Mesodermal cell (in vitro differentiated cells): ENCODE data around the gene TMEM63C.

Source experiments
- H3K27ac ChIP-seq: 2 replicates; pipeline ENCODE4 v1.7.0; 2013; ENCODE audit warnings: mild to moderate bottlenecking, low read depth, low read length, moderate library complexity; ENCODE audit not compliant: severe bottlenecking
- H3K36me3 ChIP-seq: 2 replicates; pipeline ENCODE4 v1.7.1; 2013; ENCODE audit warnings: mild to moderate bottlenecking, low read length, moderate library complexity; ENCODE audit not compliant: control insufficient read depth, insufficient read depth
- H3K4me1 ChIP-seq: one replicate; pipeline ENCODE4 v1.7.1; 2013; ENCODE audit warnings: mild to moderate bottlenecking, low read length; ENCODE audit not compliant: insufficient read depth, control insufficient read depth, poor library complexity, severe bottlenecking
- H3K4me3 ChIP-seq: 2 replicates; pipeline ENCODE4 v1.7.0; 2013; ENCODE audit warnings: low read length, control low read depth, mild to moderate bottlenecking; ENCODE audit not compliant: insufficient read depth, poor library complexity, severe bottlenecking; ENCODE audit errors: extremely low read depth
- H3K9me3 ChIP-seq: 2 replicates; pipeline ENCODE4 v1.7.1; 2013; ENCODE audit warnings: mild to moderate bottlenecking, low read length, moderate library complexity; ENCODE audit not compliant: control insufficient read depth
- WGBS, 2 experiments: methylation state at CpG; one replicate each; pipeline ENCODE4 v1.1.5; 2013; ENCODE audit warnings: missing lambda C conversion rate in 2 of 2; ENCODE audit not compliant: insufficient coverage in 2 of 2; 5-methylcytosine and 5-hydroxymethylcytosine counted together

The TMEM63C gene

GRCh38 chr14:77302926-77303325 lies 121.3 kb downstream of the TMEM63C start:
- H3K27ac ChIP-seq: peak overlapping the region; percentile 98
- peaks cover 55% of the 10 kb centered on the region for H3K4me1 ChIP-seq
- H3K4me3 ChIP-seq: no peak overlapping the region
- no peaks in the 10 kb centered on the region for H3K9me3 ChIP-seq
- 93% methylated on average over 3 to 5 of the region's 5 CpGs for WGBS, 2 experiments
- peaks cover 51% of the 10 kb centered on the region for H3K36me3 ChIP-seq

GRCh38 chr14:77303417-77304156 lies 122.0 kb downstream of the TMEM63C start:
- no peak overlapping the region for H3K4me3 ChIP-seq
- peaks cover 55% of the 10 kb centered on the region for H3K4me1 ChIP-seq
- WGBS, 2 experiments: 68 to 100% methylated on average over 2 to 3 of the region's 4 CpGs
- peaks cover 48% of the 10 kb centered on the region for H3K36me3 ChIP-seq
- H3K27ac ChIP-seq: peak overlapping the region; percentile 98
- H3K9me3 ChIP-seq: no peaks in the 10 kb centered on the region

DNA sequence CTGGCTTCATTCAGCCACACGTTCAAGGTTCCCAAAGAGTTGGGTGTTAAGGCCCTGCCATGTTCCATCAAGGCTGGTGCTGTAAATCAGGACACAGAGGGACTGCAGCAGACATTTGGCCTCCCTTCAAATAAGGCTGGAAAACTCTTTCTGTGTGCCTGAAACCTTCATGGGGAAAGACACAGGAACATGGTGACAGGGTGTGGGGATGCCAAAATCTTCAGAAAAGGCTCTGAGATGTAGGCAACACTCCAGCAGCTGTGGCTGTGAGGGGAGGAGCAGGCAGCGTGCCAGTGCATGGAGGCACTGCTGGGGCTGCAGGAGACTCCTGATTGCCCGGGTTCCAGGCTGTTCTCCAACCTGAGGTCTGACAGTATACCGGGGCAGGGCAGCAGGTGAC lies 124.1 kb downstream of the TMEM63C start:
- Histone ChIP-seq H3K4me1 (peaks cover 55% of the 10 kb centered on the region), H3K27ac (peak overlapping the region; percentile 95), H3K36me3 (peaks cover 48% of the 10 kb centered on the region), H3K9me3 (no peaks in the 10 kb centered on the region), H3K4me3 (no peak overlapping the region)
- WGBS, 2 experiments: 91 to 93% methylated on average over 4 of the region's 4 CpGs

DNA sequence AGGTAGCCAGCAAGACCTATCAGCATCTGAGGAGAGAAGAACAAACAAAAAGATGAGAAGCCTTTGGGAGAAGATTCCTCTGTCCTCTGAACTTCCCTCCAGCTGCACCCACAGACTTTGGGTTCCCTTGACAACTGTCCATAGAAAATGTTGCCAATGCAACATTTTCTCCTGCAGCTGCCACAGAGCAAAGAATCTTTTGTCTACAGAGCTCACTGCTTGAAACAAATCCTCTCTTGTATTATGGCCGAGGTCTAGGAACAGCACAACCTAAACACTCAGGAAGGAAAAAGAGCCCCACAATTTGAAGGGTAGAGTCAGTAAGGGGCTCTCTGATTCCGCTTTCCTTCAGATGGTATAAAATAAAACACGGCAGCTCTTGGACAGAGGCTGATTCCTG lies 124.8 kb downstream of the TMEM63C start:
- Histone ChIP-seq H3K9me3 (no peaks in the 10 kb centered on the region), H3K4me1 (peaks cover 52% of the 10 kb centered on the region), H3K36me3 (peaks cover 53% of the 10 kb centered on the region), H3K4me3 (no peak overlapping the region), H3K27ac (peak overlapping the region; percentile 95)
- WGBS, 2 experiments: 60 to 64% methylated on average over 2 of the region's 3 CpGs

DNA sequence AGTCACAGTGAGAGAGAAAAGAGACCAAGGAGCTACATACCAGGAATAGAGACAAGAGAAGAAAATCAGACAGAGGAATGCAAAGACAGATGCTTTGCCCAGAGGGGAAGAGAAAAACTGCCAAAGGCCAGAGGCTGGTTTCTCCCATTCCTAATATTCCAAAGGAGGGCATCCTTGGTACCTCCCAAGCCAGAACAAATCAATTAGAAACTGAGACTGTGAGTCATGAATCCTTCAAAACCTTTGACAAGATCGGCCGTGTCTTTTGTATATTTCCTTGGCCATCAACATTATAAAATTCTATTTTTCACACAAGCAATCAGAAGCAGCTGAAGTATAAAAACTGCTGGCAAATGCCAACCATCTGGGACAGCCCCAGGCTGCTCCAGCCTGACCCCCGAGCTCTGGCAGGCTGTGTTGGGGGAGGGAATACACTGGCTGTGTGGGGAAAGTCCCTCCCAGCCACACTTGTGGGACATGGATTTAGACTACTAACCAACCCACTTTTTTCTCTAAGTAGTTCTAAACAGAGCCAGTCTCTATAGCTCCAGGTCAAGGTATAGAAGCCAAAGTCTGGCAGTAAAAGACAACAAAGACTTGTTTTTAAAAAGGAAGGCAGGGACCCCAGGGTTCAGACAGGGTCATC lies 125.4 kb downstream of the TMEM63C start:
- Histone ChIP-seq H3K4me1 (peaks cover 48% of the 10 kb centered on the region), H3K9me3 (no peaks in the 10 kb centered on the region), H3K27ac (peak overlapping the region; percentile 95), H3K36me3 (peaks cover 53% of the 10 kb centered on the region), H3K4me3 (no peak overlapping the region)
- whole genome bisulfite sequencing, 2 experiments: 85 to 86% methylated on average over 2 of the region's 3 CpGs
